GM15510 (cell line): ENCODE measurements around the gene APBB3.

Experiments used
- POLR2A ChIP-seq: IDR thresholded peaks from 3 replicates; pipeline ENCODE4 v1.6.1; 2011; ENCODE audit warnings: borderline replicate concordance; ENCODE audit not compliant: insufficient read length; ENCODE audit errors: extremely low read depth

The APBB3 gene

GRCh38 chr5:140565024-140565779 lies 804 bp upstream of the APBB3 start:
- TF ChIP-seq POLR2A, result no peak

- TF ChIP-seq POLR2A, result no peak
These were observed 802 bp downstream of the APBB3 start for GRCh38 chr5:140563596-140563995.

GRCh38 chr5:140561753-140562523 lies 2.5 kb downstream of the APBB3 start:
- TF ChIP-seq POLR2A, result no peak

- TF ChIP-seq POLR2A, result no peak
These were observed 4.2 kb downstream of the APBB3 start for GRCh38 chr5:140560227-140560626.

GRCh38 chr5:140558542-140558941 lies 5.9 kb downstream of the APBB3 start:
- TF ChIP-seq POLR2A, result no peak

- no peak for TF ChIP-seq POLR2A
These were observed 6.4 kb downstream of the APBB3 start for GRCh38 chr5:140557965-140558364.

GRCh38 chr5:140557136-140557805 lies 7.1 kb downstream of the APBB3 start, which contains the start of gene SRA1:
TSS of gene SRA1 (minus strand) at chr5:140557473. CDS start at chr5:140557452, 21 bp downstream.
- TF ChIP-seq POLR2A, result peak; percentile 98

- no peak for TF ChIP-seq POLR2A
These were observed 8.0 kb downstream of the APBB3 start for GRCh38 chr5:140556438-140556837.

GRCh38 chr5:140555747-140556312 lies 8.6 kb downstream of the APBB3 start:
- TF ChIP-seq POLR2A, result no peak

- TF ChIP-seq POLR2A, result no peak
These were observed 9.9 kb downstream of the APBB3 start for GRCh38 chr5:140554454-140554853.

- TF ChIP-seq POLR2A, result no peak
These were observed 10.7 kb downstream of the APBB3 start for GRCh38 chr5:140553657-140554056.

- TF ChIP-seq POLR2A, result no peak
These were observed 12.5 kb downstream of the APBB3 start for GRCh38 chr5:140551872-140552271.

- no peak for TF ChIP-seq POLR2A
These were observed 14.0 kb downstream of the APBB3 start for GRCh38 chr5:140550147-140551079.
